ENCODE measurements around the gene PGAM1. TPM values are rescaled to one million over a fixed set of nuclear protein-coding genes. Genes with fewer than 3 reads are reported as not detected.

PGAM1 gene
- polyA plus RNA-seq, 1 donor from 2014 or later = 195 TPM

- Histone ChIP-seq H3K9me2 (ENCODE audit: insufficient read depth, low read length) (no peaks in the 10 kb centered on the region), H4K20me1 (ENCODE audit: insufficient read depth) (no peaks in the 10 kb centered on the region), H3K27ac (ENCODE audit: low read length) (no peak overlapping the region), H3F3A (ENCODE audit: insufficient read depth, low read length, poor library complexity, severe bottlenecking) (no peaks in the 10 kb centered on the region), H3K4me2 (ENCODE audit: low read length) (no peak overlapping the region), H3K9ac (ENCODE audit: low read length) (no peak overlapping the region), H3K4me3 (ENCODE audit: low read length) (no peak overlapping the region), H3K79me2 (replicated peaks; ENCODE audit: insufficient read depth, low read length) (no peaks in the 10 kb centered on the region), H3K27me3 (ENCODE audit: insufficient read depth, low read depth, low read length) (no peaks in the 10 kb centered on the region), H3K36me3 (ENCODE audit: insufficient read depth, low read length) (peaks cover 7% of the 10 kb centered on the region), H3K9me3 (ENCODE audit: low read length) (no peaks in the 10 kb centered on the region), H2AFZ (ENCODE audit: low read depth, low read length) (no peak overlapping the region)
- TF ChIP-seq POLR2AphosphoS5 (IDR thresholded peaks at IDR 0.05) (no peak), RAD21 (conservative IDR thresholded peaks at IDR 0.05) (no peak), EP300 (conservative IDR thresholded peaks at IDR 0.05; ENCODE audit: poor library complexity, severe bottlenecking) (no peak), SMC3 (conservative IDR thresholded peaks at IDR 0.05; ENCODE audit: poor library complexity) (no peak), MXI1 (conservative IDR thresholded peaks at IDR 0.05; ENCODE audit: poor library complexity, severe bottlenecking) (no peak), REST (IDR thresholded peaks at IDR 0.05; ENCODE audit: borderline replicate concordance) (no peak)
Measured at GRCh38 chr10:97464226-97464625, 38.2 kb downstream of the PGAM1 start.

- Histone ChIP-seq H4K20me1 (ENCODE audit: insufficient read depth) (no peaks in the 10 kb centered on the region), H3K36me3 (ENCODE audit: insufficient read depth, low read length) (peaks cover 4% of the 10 kb centered on the region), H3F3A (ENCODE audit: insufficient read depth, low read length, poor library complexity, severe bottlenecking) (no peaks in the 10 kb centered on the region), H3K27ac (ENCODE audit: low read length) (no peak overlapping the region), H3K9ac (ENCODE audit: low read length) (no peak overlapping the region), H3K9me3 (ENCODE audit: low read length) (no peaks in the 10 kb centered on the region), H3K27me3 (ENCODE audit: insufficient read depth, low read depth, low read length) (no peaks in the 10 kb centered on the region), H3K9me2 (ENCODE audit: insufficient read depth, low read length) (no peaks in the 10 kb centered on the region), H3K4me3 (ENCODE audit: low read length) (no peak overlapping the region), H2AFZ (ENCODE audit: low read depth, low read length) (no peak overlapping the region), H3K4me2 (ENCODE audit: low read length) (no peak overlapping the region), H3K79me2 (replicated peaks; ENCODE audit: insufficient read depth, low read length) (no peaks in the 10 kb centered on the region)
- TF ChIP-seq TAF1 (IDR thresholded peaks at IDR 0.05; ENCODE audit: low read depth) (no peak), EZH2 (IDR thresholded peaks at IDR 0.05; ENCODE audit: borderline replicate concordance, insufficient read depth, low read length, poor library complexity, severe bottlenecking) (no peak), MXI1 (conservative IDR thresholded peaks at IDR 0.05; ENCODE audit: poor library complexity, severe bottlenecking) (no peak), RAD21 (conservative IDR thresholded peaks at IDR 0.05) (no peak), SMC3 (conservative IDR thresholded peaks at IDR 0.05; ENCODE audit: poor library complexity) (no peak), CTCF (IDR thresholded peaks at IDR 0.05; ENCODE audit: poor library complexity, severe bottlenecking) (no peak), POLR2AphosphoS5 (IDR thresholded peaks at IDR 0.05) (no peak), EP300 (conservative IDR thresholded peaks at IDR 0.05; ENCODE audit: poor library complexity, severe bottlenecking) (no peak), REST (IDR thresholded peaks at IDR 0.05; ENCODE audit: borderline replicate concordance) (no peak)
Measured at GRCh38 chr10:97465982-97466381, 40.0 kb downstream of the PGAM1 start.

Measured in neural cell (in vitro differentiated cells).